Hepatocyte (in vitro differentiated cells): ENCODE data around the gene CTF1.

Source experiments
- CTCF ChIP-seq: fragments of 200-600 bp; sonication (generic); IDR thresholded peaks from 2 replicates; pipeline ENCODE4 v1.5.1; 2016; ENCODE audit warnings: antibody characterized with exemption, mild to moderate bottlenecking; ENCODE audit not compliant: poor library complexity
- EZH2 ChIP-seq: fragments of 200-600 bp; sonication (generic); IDR thresholded peaks from 2 replicates; pipeline ENCODE4 v1.6.1; 2016; ENCODE audit warnings: antibody characterized with exemption, mild to moderate bottlenecking, borderline replicate concordance
- EZH2phosphoT487 ChIP-seq: fragments of 200-600 bp; sonication (generic); IDR thresholded peaks from one replicate; pipeline ENCODE4 v1.6.1; 2018; ENCODE audit warnings: antibody characterized with exemption, mild to moderate bottlenecking, low read depth, moderate library complexity; ENCODE audit not compliant: unreplicated experiment, severe bottlenecking

- TF ChIP-seq CTCF: no peak
- no peak for TF ChIP-seq EZH2
- TF ChIP-seq EZH2phosphoT487: no peak
Observed at GRCh38 chr16:30927789-30928378, 31.5 kb downstream of the CTF1 start.
